IMR-90 (cell line): ENCODE measurements around the gene SSBP3. TPM values are rescaled to one million over a fixed set of nuclear protein-coding genes. Genes with fewer than 3 reads are reported as not detected.

Experiments used
- ATAC-seq: fragments of 200-7000 bp; cut with Tn5 transposase; 2 replicates; pipeline ENCODE4 v1.9.1; 2020; ENCODE audit warnings: low read depth, mild to moderate bottlenecking, moderate library complexity
- BruUV-seq: library from RNA; stranded (reverse); fragments of 400-500 nt; replicated peaks from 2 replicates; lab custom pipeline; 2021; lab: Mats Ljungman, UMichigan
- CTCF ChIA-PET: fragments of 300-600 bp; formaldehyde crosslinking; extraction: SDS; loops from one replicate; lab custom pipeline; 2021; ENCODE audit warnings: antibody characterized with exemption; lab: Yijun Ruan, JAX
- POLR2A ChIA-PET: fragments of 300-600 bp; sonication (Branson Sonifier 250); formaldehyde crosslinking; loops from one replicate; lab custom pipeline; 2022; ENCODE audit warnings: antibody characterized with exemption; ENCODE audit not compliant: unreplicated experiment; lab: Charles Lee
- DNase-seq: peaks from one replicate; pipeline ENCODE4 v3.0.0; 2013
- H2AFZ ChIP-seq: replicated peaks from 2 replicates; pipeline ENCODE3; 2013; ENCODE audit warnings: low read length, mild to moderate bottlenecking; ENCODE audit not compliant: poor library complexity
- H2AK5ac ChIP-seq: 2 replicates; pipeline ENCODE4 v1.6.1; 2013; ENCODE audit warnings: low read depth, low read length, inconsistent platforms
- H2AK9ac ChIP-seq: replicated peaks from 2 replicates; pipeline ENCODE3; 2013; ENCODE audit warnings: mild to moderate bottlenecking, low read depth, low read length, moderate library complexity; ENCODE audit not compliant: poor library complexity
- H2BK120ac ChIP-seq: 2 replicates; pipeline ENCODE4 v1.6.1; 2013; ENCODE audit warnings: low read depth, low read length, inconsistent platforms
- H2BK15ac ChIP-seq: 3 replicates; pipeline ENCODE4 v1.6.1; 2013; ENCODE audit warnings: low read depth, low read length, inconsistent platforms
- H2BK20ac ChIP-seq: 2 replicates; pipeline ENCODE4 v1.6.1; 2013; ENCODE audit warnings: low read depth, mild to moderate bottlenecking, inconsistent platforms, low read length, moderate library complexity
- H2BK5ac ChIP-seq: 2 replicates; pipeline ENCODE4 v1.6.1; 2013; ENCODE audit warnings: mild to moderate bottlenecking, low read depth, low read length, inconsistent platforms; ENCODE audit not compliant: poor library complexity, severe bottlenecking
- H3K14ac ChIP-seq: replicated peaks from 2 replicates; pipeline ENCODE4 v1.6.1; 2013; ENCODE audit warnings: low read depth, low read length, inconsistent platforms
- H3K18ac ChIP-seq: 2 replicates; pipeline ENCODE4 v1.6.1; 2013; ENCODE audit warnings: low read depth, low read length, control low read depth
- H3K23ac ChIP-seq: 2 replicates; pipeline ENCODE4 v1.6.1; 2013; ENCODE audit warnings: low read depth, low read length, inconsistent platforms
- H3K27ac ChIP-seq: 2 replicates; pipeline ENCODE4 v1.5.1; 2013; ENCODE audit warnings: mild to moderate bottlenecking, control low read depth, low read length; ENCODE audit not compliant: insufficient read depth
- H3K27me3 ChIP-seq: 2 replicates; pipeline ENCODE4 v1.6.1; 2013; ENCODE audit warnings: low read length; ENCODE audit not compliant: control insufficient read depth, insufficient read depth
- H3K36me3 ChIP-seq: 2 replicates; pipeline ENCODE4 v1.6.1; 2013; ENCODE audit warnings: low read length, mixed read lengths; ENCODE audit not compliant: control insufficient read depth, insufficient read depth
- H3K4ac ChIP-seq: 2 replicates; pipeline ENCODE4 v1.6.1; 2013; ENCODE audit warnings: low read depth, low read length, inconsistent platforms
- H3K4me1 ChIP-seq: 2 replicates; pipeline ENCODE4 v1.6.1; 2013; ENCODE audit warnings: low read length, mixed read lengths; ENCODE audit not compliant: control insufficient read depth, insufficient read depth
- H3K4me2 ChIP-seq: 2 replicates; pipeline ENCODE4 v1.6.1; 2013; ENCODE audit warnings: low read depth, mild to moderate bottlenecking, control low read depth, low read length, moderate library complexity
- H3K4me3 ChIP-seq: 2 replicates; pipeline ENCODE4 v1.5.1; 2013; ENCODE audit warnings: low read depth, mild to moderate bottlenecking, control low read depth, low read length, moderate library complexity; ENCODE audit not compliant: insufficient read depth
- H3K56ac ChIP-seq: 2 replicates; pipeline ENCODE4 v1.6.1; 2013; ENCODE audit warnings: low read length, inconsistent platforms; ENCODE audit not compliant: insufficient read depth; ENCODE audit errors: extremely low read depth
- H3K79me1 ChIP-seq, 2 experiments: 2 replicates each; pipeline ENCODE4 v1.6.1; 2013; ENCODE audit warnings: low read length in 2 of 2, inconsistent platforms in 1 of 2, low read depth in 1 of 2
- H3K9ac ChIP-seq: 2 replicates; pipeline ENCODE4 v1.6.1; 2013; ENCODE audit warnings: low read depth, low read length, control low read depth
- H3K9me1 ChIP-seq: 2 replicates; pipeline ENCODE4 v1.6.1; 2013; ENCODE audit warnings: low read length, inconsistent platforms; ENCODE audit not compliant: insufficient read depth
- H3K9me3 ChIP-seq: 2 replicates; pipeline ENCODE4 v1.6.1; 2013; ENCODE audit warnings: low read length; ENCODE audit not compliant: control insufficient read depth, insufficient read depth
- H4K20me1 ChIP-seq: 2 replicates; pipeline ENCODE4 v1.6.1; 2013; ENCODE audit warnings: low read length, inconsistent platforms; ENCODE audit not compliant: insufficient read depth
- H4K5ac ChIP-seq: 2 replicates; pipeline ENCODE4 v1.6.1; 2013; ENCODE audit warnings: mild to moderate bottlenecking, low read depth, low read length, control low read depth
- H4K8ac ChIP-seq, 2 experiments: 2 replicates each; pipeline ENCODE4 v1.6.1; 2013; ENCODE audit warnings: low read depth in 2 of 2, low read length in 2 of 2, control low read depth in 1 of 2, inconsistent platforms in 1 of 2
- H4K91ac ChIP-seq: 2 replicates; pipeline ENCODE4 v1.6.1; 2013; ENCODE audit warnings: low read depth, low read length, inconsistent platforms; ENCODE audit not compliant: insufficient read depth
- BHLHE40 ChIP-seq: fragments of 150-350 bp; IDR thresholded peaks from 2 replicates; pipeline ENCODE4 v1.6.1; 2016; ENCODE audit warnings: mild to moderate bottlenecking, low read depth, low read length
- CEBPB ChIP-seq: IDR thresholded peaks from 2 replicates; pipeline ENCODE4 v1.6.1; 2012; ENCODE audit warnings: low read depth, low read length, improper control_type of control experiment
- CHD1 ChIP-seq: IDR thresholded peaks from 2 replicates; pipeline ENCODE4 v1.6.1; 2012; ENCODE audit warnings: low read depth, low read length, improper control_type of control experiment
- FOS ChIP-seq: fragments of 150-350 bp; IDR thresholded peaks from 2 replicates; pipeline ENCODE4 v1.6.1; 2016; ENCODE audit warnings: low read depth, low read length
- MAFK ChIP-seq: IDR thresholded peaks from 2 replicates; pipeline ENCODE4 v1.6.1; 2012; ENCODE audit warnings: low read depth, low read length, improper control_type of control experiment
- MAZ ChIP-seq: IDR thresholded peaks from 2 replicates; pipeline ENCODE4 v1.6.1; 2012; ENCODE audit warnings: low read depth, mild to moderate bottlenecking, low read length, improper control_type of control experiment, moderate library complexity, borderline replicate concordance
- MXI1 ChIP-seq: IDR thresholded peaks from 2 replicates; pipeline ENCODE4 v1.6.1; 2012; ENCODE audit warnings: low read depth, mild to moderate bottlenecking, low read length, moderate library complexity, borderline replicate concordance
- NFE2L2 ChIP-seq: fragments of 150-350 bp; IDR thresholded peaks from 2 replicates; pipeline ENCODE4 v1.6.1; 2016; ENCODE audit warnings: low read depth, mild to moderate bottlenecking, low read length
- POLR2A ChIP-seq: IDR thresholded peaks from 2 replicates; pipeline ENCODE4 v1.6.1; 2012; ENCODE audit warnings: mild to moderate bottlenecking, low read depth, low read length
- RAD21 ChIP-seq: IDR thresholded peaks from 2 replicates; pipeline ENCODE4 v1.6.1; 2012; ENCODE audit warnings: low read length, improper control_type of control experiment
- RCOR1 ChIP-seq: IDR thresholded peaks from 2 replicates; pipeline ENCODE4 v1.6.1; 2012; ENCODE audit warnings: mild to moderate bottlenecking, low read length, improper control_type of control experiment; ENCODE audit not compliant: insufficient replicate concordance
- RFX5 ChIP-seq: IDR thresholded peaks from 2 replicates; pipeline ENCODE4 v1.8.0; 2012; ENCODE audit warnings: low read depth, mild to moderate bottlenecking, low read length, moderate library complexity
- WGBS, 2 experiments: methylation state at CpG; one replicate each; pipeline versions ENCODE4 v1.1.5 to v1.1.7; 2013; ENCODE audit warnings: missing lambda C conversion rate in 2 of 2; ENCODE audit not compliant: insufficient read length in 1 of 2; ENCODE audit errors: extremely low coverage in 2 of 2; 5-methylcytosine and 5-hydroxymethylcytosine counted together
- dilution Hi-C: fragments of 300-500 bp; cut with HindIII; formaldehyde crosslinking; loops from one replicate; pipeline ENCODE4 v1.14.3; 2018; ENCODE audit warnings: low sequenced_read_pairs; ENCODE audit not compliant: unreplicated experiment
- in situ Hi-C: fragments of 300-500 bp; cut with MboI; formaldehyde crosslinking; loops from 3 replicates; pipeline ENCODE4 v1.14.3; 2019; ENCODE audit warnings: low sequenced_read_pairs, inconsistent platforms, mixed read lengths
- intact Hi-C: fragments of 100-400 bp; cut with micrococcal nuclease; formaldehyde crosslinking; loops from 2 replicates; pipeline ENCODE4 v1.10.0; 2022
- polyA plus RNA-seq, 3 experiments: library from polyadenylated mRNA; depleted of rRNA; stranded (reverse); fragments of >200 nt; gene quantifications; 2 replicates each; pipeline ENCODE4 v1.2.3, GENCODE V29; 2012; ENCODE audit warnings: low replicate concordance in 1 of 3
- total RNA-seq: library from RNA; depleted of rRNA; stranded (reverse); fragments of >200 nt; gene quantifications from 2 replicates; pipeline ENCODE4 v1.2.3, GENCODE V29; 2012
- TF ChIP-seq, protein P1 (sequence below): fragments of 150-350 bp; IDR thresholded peaks from 2 replicates; pipeline ENCODE4 v1.6.1; 2016; ENCODE audit warnings: low read depth, mild to moderate bottlenecking, low read length, moderate library complexity, borderline replicate concordance
- TF ChIP-seq, protein P2 (sequence below): fragments of 150-350 bp; IDR thresholded peaks from 2 replicates; pipeline ENCODE4 v1.6.1; 2017; ENCODE audit warnings: mild to moderate bottlenecking, antibody characterized with exemption, low read length, low read depth

SSBP3 gene
- total and polyA plus RNA-seq, 2 of the 4 experiments (the other 2 are of a cell fraction), result 10.9 to 39.6 TPM

DNA sequence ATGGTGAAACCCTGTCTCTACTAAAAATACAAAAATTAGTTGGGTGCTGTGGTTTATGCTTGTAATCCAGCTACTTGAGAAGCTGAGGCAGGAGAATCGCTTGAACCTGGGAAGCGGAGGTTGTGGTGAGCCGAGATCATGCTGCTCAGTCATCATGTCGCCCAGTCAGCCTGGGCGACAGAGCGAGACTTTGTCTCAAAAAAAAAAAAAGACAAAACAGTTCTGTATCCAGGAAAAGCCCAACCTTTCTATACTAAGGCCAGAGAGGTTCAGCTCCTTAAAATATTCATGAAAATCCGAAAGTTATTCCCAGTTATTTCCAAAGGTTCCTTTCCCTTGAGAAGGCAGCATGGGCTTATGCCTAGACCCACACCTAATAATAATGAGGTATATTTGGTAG, 202.0 kb downstream of the SSBP3 start:
- no peak overlapping the region for H2BK20ac ChIP-seq
- H3K27me3 ChIP-seq, result no peaks in the 10 kb centered on the region
- H3K4ac ChIP-seq, result no peak overlapping the region
- no peak overlapping the region for H2BK120ac ChIP-seq
- peaks cover 4% of the 10 kb centered on the region for H3K4me1 ChIP-seq
- H2AK5ac ChIP-seq, result no peak overlapping the region
- peaks cover 24% of the 10 kb centered on the region for H3K36me3 ChIP-seq
- no peak overlapping the region for H3K4me3 ChIP-seq
- no peak for DNase-seq
- WGBS, 2 experiments, result 96% methylated on average over 4 of the region's 7 CpGs; no CpG with 5 or more reads in 1 of the 2 experiments
- H3K56ac ChIP-seq, result no peak overlapping the region
- H3K27ac ChIP-seq, result no peak overlapping the region
- TF ChIP-seq MAZ (no peak), NFE2L2 (no peak), FOS (no peak), POLR2A (no peak), RAD21 (no peak), MAFK (no peak), RCOR1 (no peak), CEBPB (no peak), MXI1 (no peak), RFX5 (no peak), BHLHE40 (no peak), CHD1 (no peak)
- TF ChIP-seq, protein P1, sequence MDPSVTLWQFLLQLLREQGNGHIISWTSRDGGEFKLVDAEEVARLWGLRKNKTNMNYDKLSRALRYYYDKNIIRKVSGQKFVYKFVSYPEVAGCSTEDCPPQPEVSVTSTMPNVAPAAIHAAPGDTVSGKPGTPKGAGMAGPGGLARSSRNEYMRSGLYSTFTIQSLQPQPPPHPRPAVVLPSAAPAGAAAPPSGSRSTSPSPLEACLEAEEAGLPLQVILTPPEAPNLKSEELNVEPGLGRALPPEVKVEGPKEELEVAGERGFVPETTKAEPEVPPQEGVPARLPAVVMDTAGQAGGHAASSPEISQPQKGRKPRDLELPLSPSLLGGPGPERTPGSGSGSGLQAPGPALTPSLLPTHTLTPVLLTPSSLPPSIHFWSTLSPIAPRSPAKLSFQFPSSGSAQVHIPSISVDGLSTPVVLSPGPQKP, result no peak
- TF ChIP-seq, protein P2, sequence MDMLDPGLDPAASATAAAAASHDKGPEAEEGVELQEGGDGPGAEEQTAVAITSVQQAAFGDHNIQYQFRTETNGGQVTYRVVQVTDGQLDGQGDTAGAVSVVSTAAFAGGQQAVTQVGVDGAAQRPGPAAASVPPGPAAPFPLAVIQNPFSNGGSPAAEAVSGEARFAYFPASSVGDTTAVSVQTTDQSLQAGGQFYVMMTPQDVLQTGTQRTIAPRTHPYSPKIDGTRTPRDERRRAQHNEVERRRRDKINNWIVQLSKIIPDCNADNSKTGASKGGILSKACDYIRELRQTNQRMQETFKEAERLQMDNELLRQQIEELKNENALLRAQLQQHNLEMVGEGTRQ, result no peak
- ATAC-seq, result no peak
- H2BK5ac ChIP-seq, result no peak overlapping the region
- H4K20me1 ChIP-seq, result peaks cover 7% of the 10 kb centered on the region; the same call in 1 of the 2 replicates
- H3K4me2 ChIP-seq, result no peak overlapping the region
- H3K18ac ChIP-seq, result no peak overlapping the region
- H3K23ac ChIP-seq, result no peak overlapping the region
- no peak overlapping the region for H4K5ac ChIP-seq
- H2AK9ac ChIP-seq, result no peak overlapping the region
- in situ Hi-C loops, result loop anchor here (25.0 kb wide), 1 partner anchor 342 kb away; no protein-coding TSS in a partner anchor
- H2AFZ ChIP-seq, result no peak overlapping the region
- peaks cover 10% of the 10 kb centered on the region; the same call in 1 of the 2 replicates for H3K9me1 ChIP-seq
- intact Hi-C loops, result no loop called here
- H4K91ac ChIP-seq, result no peak overlapping the region
- no peak overlapping the region for H3K9ac ChIP-seq
- dilution Hi-C loops, result no loop called here
- no peaks in the 10 kb centered on the region for H3K9me3 ChIP-seq
- no peak overlapping the region for H4K8ac ChIP-seq
- CTCF ChIA-PET, result interaction anchor here (0.7 kb wide), 1 partner anchor 118 kb away, joined by 3 read pairs; no protein-coding TSS in a partner anchor
- H2BK15ac ChIP-seq, result no peak overlapping the region
- no TSS peak for BruUV-seq
- H3K79me1 ChIP-seq, result peaks cover 50 to 61% of the 10 kb centered on the region in 2 experiments
- POLR2A ChIA-PET, result no interaction called here
- H3K14ac ChIP-seq, result no peak overlapping the region
